ENCODE data around the gene TBC1D24. TPM values are rescaled to one million over a fixed set of nuclear protein-coding genes. Genes with fewer than 3 reads are reported as not detected.

TBC1D24 gene
- total RNA-seq, 2 donors from 2014 or later: 9.6 to 10.5 TPM

- no peak overlapping the region for H3K4me3 ChIP-seq
- H3K27ac ChIP-seq: no peak overlapping the region
- H3K27me3 ChIP-seq: no peaks in the 10 kb centered on the region
- no peak for TF ChIP-seq CTCF (IDR thresholded peaks at IDR 0.05)
- no peak for DNase-seq (ENCODE audit: low spot score)
- H3K4me1 ChIP-seq: peaks cover 0 to 14% of the 10 kb centered on the region in 2 donors
- H3K9me3 ChIP-seq: no peaks in the 10 kb centered on the region
- H3K36me3 ChIP-seq: no peaks in the 10 kb centered on the region
These were observed 15.5 kb downstream of the TBC1D24 start for GRCh38 chr16:2490190-2491105.

GRCh38 chr16:2492292-2492691, 17.4 kb downstream of the TBC1D24 start:
- no peaks in the 10 kb centered on the region for H3K9me3 ChIP-seq
- H3K27me3 ChIP-seq: no peaks in the 10 kb centered on the region
- H3K27ac ChIP-seq: no peak overlapping the region
- H3K4me3 ChIP-seq: no peak overlapping the region
- H3K4me1 ChIP-seq: peaks cover 0 to 6% of the 10 kb centered on the region in 2 donors
- no peak for DNase-seq (ENCODE audit: low spot score)
- TF ChIP-seq CTCF (IDR thresholded peaks at IDR 0.05): no peak
- peaks cover 7% of the 10 kb centered on the region for H3K36me3 ChIP-seq

GRCh38 chr16:2493605-2494004, 18.7 kb downstream of the TBC1D24 start:
- DNase-seq (ENCODE audit: low spot score): no peak
- no peak for TF ChIP-seq CTCF (IDR thresholded peaks at IDR 0.05)
- Histone ChIP-seq H3K27ac (no peak overlapping the region), H3K27me3 (no peaks in the 10 kb centered on the region), H3K9me3 (no peaks in the 10 kb centered on the region), H3K4me3 (no peak overlapping the region), H3K4me1 (peaks cover 0 to 20% of the 10 kb centered on the region in 2 donors), H3K36me3 (peaks cover 7% of the 10 kb centered on the region)

GRCh38 chr16:2494616-2495015, 19.7 kb downstream of the TBC1D24 start:
- Histone ChIP-seq H3K4me1 (peaks cover 0 to 29% of the 10 kb centered on the region in 2 donors), H3K4me3 (no peak overlapping the region), H3K36me3 (peaks cover 7% of the 10 kb centered on the region), H3K27me3 (no peaks in the 10 kb centered on the region), H3K27ac (no peak overlapping the region), H3K9me3 (no peaks in the 10 kb centered on the region)
- no peak for DNase-seq (ENCODE audit: low spot score)
- no peak for TF ChIP-seq CTCF (IDR thresholded peaks at IDR 0.05)

- Histone ChIP-seq H3K27me3 (no peaks in the 10 kb centered on the region), H3K27ac (no peak overlapping the region), H3K4me1 (peaks cover 0 to 29% of the 10 kb centered on the region in 2 donors), H3K9me3 (no peaks in the 10 kb centered on the region), H3K4me3 (no peak overlapping the region), H3K36me3 (peaks cover 7% of the 10 kb centered on the region)
- TF ChIP-seq CTCF (IDR thresholded peaks at IDR 0.05): no peak
- DNase-seq (ENCODE audit: low spot score): no peak
These were observed 20.1 kb downstream of the TBC1D24 start for GRCh38 chr16:2495041-2495440.
